Astrocyte (in vitro differentiated cells and primary cell): ENCODE results near the gene SH2D2A. TPM values are rescaled to one million over a fixed set of nuclear protein-coding genes. Genes with fewer than 3 reads are reported as not detected.

Source experiments
- DNase-seq: peaks from one replicate; pipeline ENCODE4 v3.0.0-alpha.2; 2010; ENCODE audit warnings: low read depth
- FAIRE-seq: peaks from 2 replicates; lab custom pipeline; 2011; peaks lifted over from hg19 to GRCh38; lab: Jason Lieb, UNC
- H2AFZ ChIP-seq: 2 replicates; pipeline ENCODE4 v1.6.0; 2012; ENCODE audit warnings: low read depth, low read length, inconsistent platforms
- H3K27ac ChIP-seq: 2 replicates; pipeline ENCODE4 v1.5.1; 2011; ENCODE audit warnings: low read depth, low read length, inconsistent platforms
- H3K27me3 ChIP-seq: 2 replicates; pipeline ENCODE4 v1.6.0; 2011; ENCODE audit warnings: low read length, inconsistent platforms; ENCODE audit not compliant: insufficient read depth
- H3K36me3 ChIP-seq: 2 replicates; pipeline ENCODE4 v1.5.1; 2011; ENCODE audit warnings: low read length, inconsistent platforms; ENCODE audit not compliant: insufficient read depth
- H3K4me1 ChIP-seq: 2 replicates; pipeline ENCODE4 v1.5.1; 2011; ENCODE audit warnings: low read length, inconsistent platforms; ENCODE audit not compliant: insufficient read depth
- H3K4me2 ChIP-seq: 2 replicates; pipeline ENCODE4 v1.6.0; 2012; ENCODE audit warnings: low read length, inconsistent platforms
- H3K4me3 ChIP-seq: 2 replicates; pipeline ENCODE4 v1.5.1; 2011; ENCODE audit warnings: low read depth, mild to moderate bottlenecking, low read length, inconsistent platforms; ENCODE audit not compliant: insufficient read depth
- H3K79me2 ChIP-seq: 2 replicates; pipeline ENCODE4 v1.6.0; 2012; ENCODE audit warnings: mild to moderate bottlenecking, low read length, inconsistent platforms; ENCODE audit not compliant: insufficient read depth
- H3K9ac ChIP-seq: 2 replicates; pipeline ENCODE4 v1.6.0; 2012; ENCODE audit warnings: mild to moderate bottlenecking, low read length, inconsistent platforms
- H3K9me3 ChIP-seq: 2 replicates; pipeline ENCODE4 v1.5.1; 2012; ENCODE audit warnings: low read depth, mild to moderate bottlenecking, low read length, inconsistent platforms; ENCODE audit not compliant: insufficient read depth
- H4K20me1 ChIP-seq: 2 replicates; pipeline ENCODE4 v1.6.0; 2012; ENCODE audit warnings: low read length, inconsistent platforms; ENCODE audit not compliant: insufficient read depth
- H3K27ac Mint-ChIP-seq: one replicate; pipeline ENCODE4 v1.8.0; 2021; ENCODE audit warnings: mild to moderate bottlenecking, mixed read lengths; ENCODE audit not compliant: unreplicated experiment
- H3K27me3 Mint-ChIP-seq: one replicate; pipeline ENCODE4 v1.8.0; 2021; ENCODE audit warnings: low read depth, mixed read lengths; ENCODE audit not compliant: unreplicated experiment
- H3K36me3 Mint-ChIP-seq: one replicate; pipeline ENCODE4 v1.8.0; 2021; ENCODE audit warnings: low read depth, mixed read lengths; ENCODE audit not compliant: unreplicated experiment
- H3K4me1 Mint-ChIP-seq: one replicate; pipeline ENCODE4 v1.8.0; 2021; ENCODE audit warnings: low read depth, mixed read lengths; ENCODE audit not compliant: unreplicated experiment
- H3K4me3 Mint-ChIP-seq: one replicate; pipeline ENCODE4 v1.8.0; 2021; ENCODE audit warnings: mild to moderate bottlenecking, moderate library complexity, mixed read lengths; ENCODE audit not compliant: unreplicated experiment
- H3K9me3 Mint-ChIP-seq: one replicate; pipeline ENCODE4 v1.8.0; 2021; ENCODE audit warnings: mild to moderate bottlenecking, mixed read lengths; ENCODE audit not compliant: unreplicated experiment
- EZH2 ChIP-seq: IDR thresholded peaks from 2 replicates; pipeline ENCODE4 v1.6.1; 2012; ENCODE audit warnings: mild to moderate bottlenecking, low read length, inconsistent platforms; ENCODE audit not compliant: insufficient read depth
- total RNA-seq: library from RNA; stranded (reverse); gene quantifications from 2 replicates; pipeline ENCODE4 v1.2.1, GENCODE V29; 2021
- TF ChIP-seq, protein P1 (sequence below): IDR thresholded peaks from 2 replicates; pipeline ENCODE4 v1.5.1; 2011; ENCODE audit warnings: low read depth, mild to moderate bottlenecking, inconsistent platforms, low read length, moderate library complexity; ENCODE audit not compliant: insufficient read depth

SH2D2A gene
- total RNA-seq, 1 donor from 2014 or later = 1.1 TPM

DNA sequence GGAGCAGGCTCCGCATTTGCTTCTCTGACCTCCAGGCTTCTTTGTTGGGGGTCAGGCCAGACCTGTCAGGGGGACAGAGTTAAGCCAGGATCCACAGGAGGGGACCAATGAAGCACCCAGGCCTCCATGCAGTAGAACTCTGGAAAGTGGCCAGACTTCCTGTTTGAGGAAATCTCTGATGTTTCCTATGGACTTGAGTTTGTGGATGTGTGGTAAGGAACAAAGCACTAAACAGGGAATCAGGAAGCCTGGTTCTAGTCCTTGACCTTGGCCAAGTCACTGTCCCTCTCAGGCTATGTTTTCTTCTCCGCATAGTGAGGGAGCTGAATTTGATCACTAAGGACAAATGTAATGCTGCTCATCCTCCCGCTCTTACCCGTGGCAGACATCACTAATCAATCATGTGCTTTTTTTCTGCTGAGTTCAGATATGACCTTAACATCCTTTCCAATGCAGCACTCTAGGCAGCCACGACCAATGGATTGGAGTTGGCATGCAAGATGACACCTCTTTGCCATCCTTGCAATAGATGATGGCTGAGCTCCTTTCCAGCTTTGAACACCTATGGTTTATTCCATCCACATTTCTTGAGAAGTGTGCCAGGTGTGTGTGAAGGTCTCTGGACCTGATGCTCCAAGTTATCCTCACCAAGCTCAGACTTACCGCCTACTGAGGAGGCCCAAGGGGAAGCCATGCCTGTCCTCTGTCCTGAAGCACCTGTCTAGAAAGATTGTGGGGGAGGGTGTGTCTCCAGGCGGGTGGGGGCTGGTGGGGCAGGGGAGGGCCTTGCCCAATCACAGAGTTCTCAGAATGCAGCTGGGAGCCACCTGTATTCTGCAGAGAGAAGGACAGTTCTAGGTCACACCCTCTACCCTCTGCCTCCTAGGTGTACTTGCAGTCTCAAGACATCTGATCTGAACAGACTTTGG lies 9.9 kb downstream of the SH2D2A start:
- Histone ChIP-seq H3K4me3 (no peak overlapping the region), H3K36me3 (no peaks in the 10 kb centered on the region), H3K4me1 (peaks cover 10% of the 10 kb centered on the region), H3K27me3 (no peaks in the 10 kb centered on the region), H2AFZ (no peak overlapping the region), H4K20me1 (peaks cover 20% of the 10 kb centered on the region), H3K79me2 (no peaks in the 10 kb centered on the region), H3K9ac (no peak overlapping the region), H3K4me2 (no peak overlapping the region), H3K9me3 (no peaks in the 10 kb centered on the region), H3K27ac (no peak overlapping the region)
- TF ChIP-seq EZH2 = no peak
- TF ChIP-seq, protein P1, sequence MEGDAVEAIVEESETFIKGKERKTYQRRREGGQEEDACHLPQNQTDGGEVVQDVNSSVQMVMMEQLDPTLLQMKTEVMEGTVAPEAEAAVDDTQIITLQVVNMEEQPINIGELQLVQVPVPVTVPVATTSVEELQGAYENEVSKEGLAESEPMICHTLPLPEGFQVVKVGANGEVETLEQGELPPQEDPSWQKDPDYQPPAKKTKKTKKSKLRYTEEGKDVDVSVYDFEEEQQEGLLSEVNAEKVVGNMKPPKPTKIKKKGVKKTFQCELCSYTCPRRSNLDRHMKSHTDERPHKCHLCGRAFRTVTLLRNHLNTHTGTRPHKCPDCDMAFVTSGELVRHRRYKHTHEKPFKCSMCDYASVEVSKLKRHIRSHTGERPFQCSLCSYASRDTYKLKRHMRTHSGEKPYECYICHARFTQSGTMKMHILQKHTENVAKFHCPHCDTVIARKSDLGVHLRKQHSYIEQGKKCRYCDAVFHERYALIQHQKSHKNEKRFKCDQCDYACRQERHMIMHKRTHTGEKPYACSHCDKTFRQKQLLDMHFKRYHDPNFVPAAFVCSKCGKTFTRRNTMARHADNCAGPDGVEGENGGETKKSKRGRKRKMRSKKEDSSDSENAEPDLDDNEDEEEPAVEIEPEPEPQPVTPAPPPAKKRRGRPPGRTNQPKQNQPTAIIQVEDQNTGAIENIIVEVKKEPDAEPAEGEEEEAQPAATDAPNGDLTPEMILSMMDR = no peak
- H3K27ac Mint-ChIP-seq = no peak overlapping the region
- peaks cover 8% of the 10 kb centered on the region for H3K4me1 Mint-ChIP-seq
- H3K9me3 Mint-ChIP-seq = peaks cover 5% of the 10 kb centered on the region
- no peak for DNase-seq
- FAIRE-seq = no peak
- H3K4me3 Mint-ChIP-seq = no peak overlapping the region
- H3K36me3 Mint-ChIP-seq = peaks cover 19% of the 10 kb centered on the region
- H3K27me3 Mint-ChIP-seq = peaks cover 26% of the 10 kb centered on the region

GRCh38 chr1:156805766-156806511 lies 10.7 kb downstream of the SH2D2A start:
- no peak overlapping the region for H3K27ac Mint-ChIP-seq
- no peak for TF ChIP-seq EZH2
- TF ChIP-seq, protein P1 = no peak

More at GRCh38 chr1:156805766-156806511, 10.7 kb downstream of the SH2D2A start:
- DNase-seq (peak; percentile 92), FAIRE-seq (no peak)
- Histone ChIP-seq H3K4me2 (no peak overlapping the region), H3K9ac (no peak overlapping the region), H3K79me2 (no peaks in the 10 kb centered on the region), H3K9me3 (no peaks in the 10 kb centered on the region), H3K4me3 (no peak overlapping the region), H3K27ac (no peak overlapping the region), H3K4me1 (peaks cover 12% of the 10 kb centered on the region), H4K20me1 (peaks cover 28% of the 10 kb centered on the region), H3K36me3 (peaks cover 1% of the 10 kb centered on the region), H3K27me3 (no peaks in the 10 kb centered on the region), H2AFZ (no peak overlapping the region)
- Mint-ChIP-seq H3K4me1 (peaks cover 12% of the 10 kb centered on the region), H3K36me3 (peaks cover 17% of the 10 kb centered on the region), H3K4me3 (no peak overlapping the region), H3K27me3 (peaks cover 17% of the 10 kb centered on the region), H3K9me3 (peaks cover 5% of the 10 kb centered on the region)
